HG03135 (cell line): ENCODE data around the gene RIT1.
"Not testable (repeated sequence)": the region's sequence is repeated elsewhere in the genome, so short reads cannot be mapped to it uniquely, and the experiment has no call there.

Experiments used
- ATAC-seq: cut with Tn5 transposase; IDR thresholded peaks from one replicate; pipeline ENCODE4 v1.9.1; 2021; ENCODE audit warnings: mild to moderate bottlenecking, moderate library complexity; ENCODE audit not compliant: unreplicated experiment

RIT1 gene

GRCh38 chr1:155895617-155896016 is 15.5 kb downstream of the RIT1 start:
- not testable (repeated sequence) for ATAC-seq

- ATAC-seq = no peak
Measured at GRCh38 chr1:155893389-155894142, 17.6 kb downstream of the RIT1 start.

GRCh38 chr1:155892796-155893195 is 18.4 kb downstream of the RIT1 start:
- ATAC-seq = no peak

DNA sequence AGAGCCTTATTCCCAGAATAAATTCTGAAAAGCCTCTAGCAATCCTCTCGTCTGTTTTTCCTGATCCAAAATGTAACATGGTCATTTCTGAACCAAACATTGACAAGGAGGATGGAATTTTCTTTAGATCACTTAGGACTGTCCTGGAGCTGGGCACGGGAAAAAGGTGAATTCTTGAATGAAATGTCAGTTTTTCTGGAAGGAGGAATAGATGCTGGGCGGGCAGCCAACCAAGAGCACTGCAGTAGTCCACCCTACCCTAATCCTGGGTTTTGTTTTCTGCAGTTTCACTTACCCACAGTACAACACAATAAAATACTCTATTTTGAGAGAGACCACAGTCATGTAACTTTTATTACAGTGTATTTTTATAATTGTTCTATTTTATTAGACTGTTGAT is 20.9 kb downstream of the RIT1 start:
- ATAC-seq = no peak

- no peak for ATAC-seq
Measured at GRCh38 chr1:155889566-155889965, 21.6 kb downstream of the RIT1 start.

- ATAC-seq = no peak
Measured at GRCh38 chr1:155888481-155888880, 22.7 kb downstream of the RIT1 start.

DNA sequence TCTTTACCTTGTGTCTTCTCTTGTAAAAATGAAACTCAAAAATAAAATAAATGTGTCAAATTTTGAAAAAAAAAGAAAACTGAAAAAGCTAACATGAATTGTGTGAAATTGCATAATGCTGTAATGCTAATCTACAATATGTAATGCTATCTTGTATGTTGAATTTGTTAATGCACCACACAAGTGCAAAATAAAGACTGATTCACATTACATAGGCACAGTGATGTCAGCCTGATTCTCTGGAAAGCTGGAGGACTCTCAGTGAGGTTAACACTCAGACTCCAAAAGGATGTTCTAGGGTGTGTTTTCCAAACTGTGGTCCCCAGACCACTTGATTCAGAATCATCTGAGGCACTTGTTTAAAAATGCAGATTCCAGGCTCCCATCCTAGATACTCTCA is 26.2 kb downstream of the RIT1 start:
- ATAC-seq = no peak

DNA sequence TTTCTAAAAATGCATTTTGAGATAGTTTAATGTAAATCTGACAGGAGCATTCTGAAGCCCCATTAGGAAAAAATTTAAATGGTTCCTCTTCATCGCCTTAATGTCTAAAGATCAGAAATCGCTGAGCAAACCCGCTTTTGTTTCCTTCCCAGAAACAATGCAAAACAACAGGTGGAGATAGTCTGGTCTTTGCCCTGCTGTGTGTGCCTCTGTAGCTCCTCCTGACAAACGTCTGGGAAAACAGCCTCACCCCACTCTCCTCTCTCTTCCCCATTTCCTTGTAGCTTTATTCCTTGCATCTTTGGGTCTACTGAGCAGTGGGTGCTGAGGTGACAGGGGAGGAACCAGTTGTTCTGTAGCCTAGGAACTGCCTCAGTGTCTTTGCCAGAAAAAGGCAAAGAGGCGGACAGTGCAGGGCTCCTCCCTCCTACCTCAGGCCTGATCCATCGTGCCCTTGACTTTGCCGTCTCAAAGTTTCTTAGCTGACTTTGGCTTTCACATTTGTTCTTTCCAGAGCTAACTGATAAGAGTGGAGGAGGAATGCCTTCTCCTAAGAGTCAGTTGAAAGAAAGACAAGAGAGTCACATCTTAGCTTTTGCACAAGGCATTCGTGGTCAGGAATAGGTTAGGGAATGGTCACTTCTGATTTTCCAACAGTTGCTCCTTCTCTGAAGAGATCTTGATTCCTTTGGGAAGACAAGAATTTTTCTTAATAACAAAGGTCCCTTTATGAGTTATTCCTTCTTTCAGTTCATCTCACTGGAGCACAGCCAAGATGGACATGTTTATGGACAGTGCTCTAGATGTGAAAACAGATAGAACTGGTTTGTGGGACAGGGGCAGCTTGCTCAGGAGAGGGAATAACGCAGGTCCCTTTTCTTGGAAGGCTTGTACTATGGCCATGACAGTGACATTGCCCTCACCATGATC is 26.9 kb downstream of the RIT1 start:
- no peak for ATAC-seq

- no peak for ATAC-seq
Measured at GRCh38 chr1:155882766-155883165, 28.4 kb downstream of the RIT1 start.

DNA sequence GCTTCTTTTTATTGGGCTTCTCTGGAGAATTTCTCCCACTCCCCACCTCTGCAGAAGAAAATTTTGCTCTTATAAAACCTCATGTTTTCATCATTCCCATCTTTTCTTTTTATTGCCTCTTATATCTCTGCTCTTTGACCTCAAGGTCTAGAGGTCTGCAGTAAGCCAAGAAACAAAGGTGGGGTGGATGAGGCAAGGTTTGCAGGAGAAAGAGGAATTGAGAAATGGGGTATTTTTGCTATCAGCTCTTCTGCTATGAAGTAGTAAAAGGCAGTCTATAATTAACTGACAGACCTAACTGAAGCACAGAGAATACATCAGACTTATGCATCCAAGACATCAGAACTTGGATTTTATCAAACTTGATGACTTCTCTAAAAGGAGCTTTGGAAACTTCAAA is 28.9 kb downstream of the RIT1 start:
- ATAC-seq = no peak

GRCh38 chr1:155880950-155881349 is 30.2 kb downstream of the RIT1 start:
- no peak for ATAC-seq

DNA sequence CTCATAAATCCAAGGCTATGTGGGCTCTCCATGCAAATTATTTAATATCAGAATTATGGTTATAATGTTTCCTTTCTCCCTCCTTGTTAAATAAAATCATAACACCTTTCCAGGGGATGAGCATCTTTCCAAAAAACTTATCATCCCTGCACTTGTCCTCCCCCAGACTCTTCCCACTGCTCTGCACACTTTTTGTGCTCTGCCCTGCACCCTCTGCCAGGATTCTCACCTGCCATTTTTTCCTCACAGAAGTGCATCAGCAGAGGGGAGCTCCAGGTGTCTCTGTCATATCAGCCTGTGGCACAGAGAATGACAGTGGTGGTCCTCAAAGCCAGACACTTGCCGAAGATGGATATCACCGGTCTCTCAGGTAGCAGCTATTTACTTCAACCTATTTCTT is 30.9 kb downstream of the RIT1 start:
- ATAC-seq = no peak

GRCh38 chr1:155877945-155878344 is 33.2 kb downstream of the RIT1 start:
- no peak for ATAC-seq

- ATAC-seq = no peak
Measured at GRCh38 chr1:155873860-155874259, 37.3 kb downstream of the RIT1 start.

- ATAC-seq = no peak
Measured at GRCh38 chr1:155872527-155872926, 38.6 kb downstream of the RIT1 start.

- no peak for ATAC-seq
Measured at GRCh38 chr1:155871390-155871789, 39.8 kb downstream of the RIT1 start.

GRCh38 chr1:155867766-155868165 is 43.4 kb downstream of the RIT1 start:
- no peak for ATAC-seq

DNA sequence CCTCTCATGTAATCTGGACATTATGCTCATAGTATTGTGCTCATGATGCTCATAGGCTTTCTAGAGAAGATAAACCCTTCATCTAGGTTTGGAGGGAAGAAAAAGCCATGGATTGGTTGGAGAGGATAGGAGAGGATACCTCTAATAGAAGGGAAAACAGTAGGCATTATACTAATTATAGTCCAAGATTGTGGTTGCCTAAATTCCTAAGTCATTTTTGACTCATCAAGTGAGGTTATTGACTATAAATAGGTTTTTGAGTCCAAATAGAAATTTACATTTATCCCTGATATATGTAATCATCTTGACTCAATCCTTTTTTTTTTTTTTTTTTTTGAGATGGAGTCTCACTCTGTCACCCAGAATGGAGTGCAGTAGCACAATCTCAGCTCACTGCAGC is 46.8 kb downstream of the RIT1 start:
- ATAC-seq = no peak

DNA sequence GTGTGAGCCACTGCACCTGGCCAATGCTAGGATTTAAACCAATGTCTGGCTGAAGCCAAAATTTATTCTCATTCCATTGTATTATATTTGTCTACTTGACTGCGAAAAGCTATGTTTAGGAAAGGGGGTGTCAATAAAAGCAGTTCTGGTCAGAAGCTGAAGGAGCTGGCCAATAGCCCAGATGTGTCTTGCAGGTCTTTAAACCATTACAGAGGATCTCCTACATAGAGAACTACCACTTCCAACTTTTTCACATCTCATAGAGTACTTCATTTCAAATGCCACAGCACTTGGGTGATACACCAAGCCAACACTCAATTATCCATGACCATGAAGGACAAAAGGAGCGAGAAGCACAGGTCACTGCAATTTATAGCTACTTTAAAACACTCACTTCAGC is 49.3 kb downstream of the RIT1 start:
- no peak for ATAC-seq

GRCh38 chr1:155860970-155861510 is 50.1 kb downstream of the RIT1 start:
- ATAC-seq = no peak

GRCh38 chr1:155859881-155860871 is 51.0 kb downstream of the RIT1 start:
- no peak for ATAC-seq
